H1 (cell line): ENCODE results near the gene NHS. TPM values are rescaled to one million over a fixed set of nuclear protein-coding genes. Genes with fewer than 3 reads are reported as not detected.

Experiments used
- CTCF ChIA-PET: fragments of 300-600 bp; sonication (Branson Sonifier 250); formaldehyde crosslinking; loops from one replicate; lab custom pipeline; 2021; ENCODE audit not compliant: partially characterized antibody; lab: Charles Lee
- POLR2A ChIA-PET: fragments of 300-600 bp; sonication (Branson Sonifier 250); formaldehyde crosslinking; loops from one replicate; lab custom pipeline; 2021; ENCODE audit warnings: inconsistent platforms; ENCODE audit not compliant: partially characterized antibody; lab: Charles Lee
- DNase-seq, 2 experiments: peaks; one replicate each; pipeline versions ENCODE4 v3.0.0 to v3.0.0-alpha.2; 2010 to 2022; ENCODE audit warnings: low spot score in 2 of 2, low read depth in 1 of 2, mixed read lengths in 1 of 2
- FAIRE-seq: peaks from 2 replicates; lab custom pipeline; 2011; peaks lifted over from hg19 to GRCh38; lab: Jason Lieb, UNC
- H2AFZ ChIP-seq: 2 replicates; pipeline ENCODE4 v1.8.1; 2012; ENCODE audit warnings: low read length, inconsistent platforms
- H2AK5ac ChIP-seq: 2 replicates; pipeline ENCODE4 v1.6.1; 2013; ENCODE audit warnings: low read depth, low read length
- H2BK120ac ChIP-seq: replicated peaks from 2 replicates; pipeline ENCODE3; 2013; ENCODE audit warnings: low read depth, low read length, inconsistent platforms
- H2BK12ac ChIP-seq: 2 replicates; pipeline ENCODE4 v1.6.1; 2013; ENCODE audit warnings: low read depth, low read length
- H2BK15ac ChIP-seq: 2 replicates; pipeline ENCODE4 v1.6.1; 2013; ENCODE audit warnings: low read length
- H2BK20ac ChIP-seq: 2 replicates; pipeline ENCODE4 v1.6.1; 2013; ENCODE audit warnings: low read length
- H2BK5ac ChIP-seq: 2 replicates; pipeline ENCODE4 v1.6.1; 2013; ENCODE audit warnings: low read depth, low read length
- H3K14ac ChIP-seq: 2 replicates; pipeline ENCODE4 v1.6.1; 2013; ENCODE audit warnings: inconsistent platforms; ENCODE audit not compliant: insufficient read length
- H3K18ac ChIP-seq: 2 replicates; pipeline ENCODE4 v1.6.1; 2013; ENCODE audit warnings: low read length; ENCODE audit errors: extremely low read depth
- H3K23ac ChIP-seq: 2 replicates; pipeline ENCODE4 v1.6.1; 2013; ENCODE audit warnings: inconsistent platforms; ENCODE audit not compliant: insufficient read length
- H3K23me2 ChIP-seq: 2 replicates; pipeline ENCODE4 v1.6.1; 2013; ENCODE audit warnings: low read depth, low read length
- H3K27ac ChIP-seq: 2 replicates; pipeline ENCODE4 v1.6.1; 2011; ENCODE audit warnings: low read depth, low read length, inconsistent platforms
- H3K27me3 ChIP-seq, 4 experiments: replicated peaks in 1 of 4; 1 replicate in 1 of 4; 2 replicates in 3 of 4; pipeline versions ENCODE4 v1.6.1 to v1.8.1; 2011 to 2013; ENCODE audit warnings: low read length in 3 of 4, mild to moderate bottlenecking in 3 of 4, inconsistent platforms in 2 of 4, mixed read lengths in 2 of 4, moderate library complexity in 1 of 4; ENCODE audit not compliant: control insufficient read depth in 3 of 4, insufficient read depth in 3 of 4; ENCODE audit errors: extremely low read depth in 1 of 4
- H3K36me3 ChIP-seq, 4 experiments: 2 replicates each; pipeline versions ENCODE4 v1.6.1 to v1.8.1; 2011 to 2013; ENCODE audit warnings: mild to moderate bottlenecking in 4 of 4, low read length in 3 of 4, moderate library complexity in 2 of 4, control low read depth in 1 of 4, inconsistent platforms in 1 of 4; ENCODE audit not compliant: insufficient read depth in 4 of 4, control insufficient read depth in 2 of 4
- H3K4ac ChIP-seq: replicated peaks from 2 replicates; pipeline ENCODE3; 2013; ENCODE audit warnings: low read length, low read depth, mixed read lengths, inconsistent platforms; ENCODE audit not compliant: insufficient read length
- H3K4me1 ChIP-seq, 4 experiments: replicated peaks in 1 of 4; 1 replicate in 1 of 4; 2 replicates in 3 of 4; pipeline versions ENCODE4 v1.6.1 to v1.8.1; 2011 to 2013; ENCODE audit warnings: low read length in 3 of 4, inconsistent platforms in 2 of 4, mixed read lengths in 1 of 4; ENCODE audit not compliant: insufficient read depth in 4 of 4, control insufficient read depth in 3 of 4
- H3K4me2 ChIP-seq, 2 experiments: 2 replicates each; pipeline versions ENCODE4 v1.6.1 to v1.8.1; 2011 to 2013; ENCODE audit warnings: low read depth in 2 of 2, low read length in 2 of 2, control low read depth in 1 of 2, inconsistent platforms in 1 of 2, mild to moderate bottlenecking in 1 of 2; ENCODE audit not compliant: insufficient read depth in 1 of 2
- H3K4me3 ChIP-seq, 4 experiments: fragments of 200-600, 300-600 bp in 1 of 4; sonication (generic), shearing (Covaris generic), sonication (Bioruptor Twin) in 1 of 4; 2 replicates each; pipeline versions ENCODE4 v1.5.1 to v1.8.1; 2011 to 2016; ENCODE audit warnings: low read length in 4 of 4, low read depth in 3 of 4, control low read depth in 2 of 4, inconsistent platforms in 2 of 4, mild to moderate bottlenecking in 2 of 4, mixed read lengths in 1 of 4, moderate library complexity in 1 of 4; ENCODE audit not compliant: insufficient read depth in 2 of 4; ENCODE audit errors: extremely low read depth in 1 of 4
- H3K56ac ChIP-seq: replicated peaks from 2 replicates; pipeline ENCODE3; 2013; ENCODE audit warnings: low read depth, mild to moderate bottlenecking, mixed read lengths, low read length, inconsistent platforms; ENCODE audit not compliant: insufficient read length
- H3K79me1 ChIP-seq: 2 replicates; pipeline ENCODE4 v1.6.1; 2013; ENCODE audit warnings: low read depth, low read length, control low read depth
- H3K79me2 ChIP-seq, 2 experiments: 2 replicates each; pipeline versions ENCODE4 v1.6.1 to v1.8.1; 2012 to 2013; ENCODE audit warnings: low read length in 2 of 2, mild to moderate bottlenecking in 2 of 2, inconsistent platforms in 1 of 2; ENCODE audit not compliant: insufficient read depth in 2 of 2, control insufficient read depth in 1 of 2
- H3K9ac ChIP-seq, 4 experiments: replicated peaks in 1 of 4; 1 replicate in 1 of 4; 2 replicates in 3 of 4; pipeline versions ENCODE4 v1.6.1 to v1.8.1; 2011 to 2013; ENCODE audit warnings: low read depth in 3 of 4, low read length in 3 of 4, control low read depth in 2 of 4, mild to moderate bottlenecking in 2 of 4, moderate library complexity in 2 of 4, inconsistent platforms in 1 of 4; ENCODE audit errors: extremely low read depth in 1 of 4
- H3K9me3 ChIP-seq, 2 experiments: 2 replicates each; pipeline versions ENCODE4 v1.6.1 to v1.8.1; 2012 to 2013; ENCODE audit warnings: mild to moderate bottlenecking in 2 of 2, moderate library complexity in 2 of 2, control low read depth in 1 of 2, inconsistent platforms in 1 of 2, low read depth in 1 of 2, low read length in 1 of 2, mixed read lengths in 1 of 2; ENCODE audit not compliant: insufficient read depth in 2 of 2
- H4K20me1 ChIP-seq, 2 experiments: replicated peaks in 1 of 2; 2 replicates each; pipeline versions ENCODE3 to v1.8.1; 2011 to 2013; ENCODE audit warnings: inconsistent platforms in 2 of 2, low read length in 2 of 2, mild to moderate bottlenecking in 1 of 2; ENCODE audit not compliant: insufficient read depth in 2 of 2, control insufficient read depth in 1 of 2
- H4K5ac ChIP-seq: 2 replicates; pipeline ENCODE4 v1.6.1; 2013; ENCODE audit warnings: low read length, low read depth, mixed read lengths, inconsistent platforms; ENCODE audit not compliant: insufficient read length
- H4K8ac ChIP-seq: 2 replicates; pipeline ENCODE4 v1.8.0; 2013; ENCODE audit warnings: mild to moderate bottlenecking, moderate library complexity, low read length, inconsistent platforms; ENCODE audit not compliant: insufficient read depth; ENCODE audit errors: extremely low read depth
- H4K91ac ChIP-seq: replicated peaks from 2 replicates; pipeline ENCODE3; 2013; ENCODE audit warnings: low read length, mixed read lengths, inconsistent platforms; ENCODE audit not compliant: insufficient read length
- E2F6 ChIP-seq: IDR thresholded peaks from 2 replicates; pipeline ENCODE4 v1.6.1; 2012; ENCODE audit warnings: inconsistent platforms
- MAX ChIP-seq: IDR thresholded peaks from 2 replicates; pipeline ENCODE4 v1.6.1; 2012; ENCODE audit warnings: inconsistent platforms
- NANOG ChIP-seq: IDR thresholded peaks from 2 replicates; pipeline ENCODE4 v1.6.1; 2011; ENCODE audit warnings: low read length, low read depth, mild to moderate bottlenecking, inconsistent platforms; ENCODE audit not compliant: insufficient read depth, poor library complexity, severe bottlenecking
- NRF1 ChIP-seq: IDR thresholded peaks from 2 replicates; pipeline ENCODE4 v1.6.1; 2011; ENCODE audit warnings: mild to moderate bottlenecking, low read depth, low read length, improper control_type of control experiment
- POLR2A ChIP-seq, 2 experiments: IDR thresholded peaks; 1 replicate in 1 of 2; 2 replicates in 1 of 2; pipeline ENCODE4 v1.6.1; 2011; ENCODE audit warnings: low read depth in 2 of 2, low read length in 2 of 2, mild to moderate bottlenecking in 2 of 2; ENCODE audit errors: control extremely low read depth in 1 of 2
- TAF7 ChIP-seq: optimal IDR thresholded peaks from 2 replicates; pipeline ENCODE3; 2011; ENCODE audit warnings: low read depth, mild to moderate bottlenecking, inconsistent platforms, low read length, moderate library complexity, borderline replicate concordance
- polyA plus RNA-seq, 7 experiments: library from polyadenylated mRNA; depleted of rRNA in 3 of 7; stranded (reverse) in 5 of 7; unstranded in 2 of 7; fragments of >200 nt in 5 of 7; fragments of 200-250 nt in 2 of 7; gene quantifications; 1 replicate in 5 of 7; 2 replicates in 1 of 7; 4 replicates in 1 of 7; pipeline versions ENCODE4 v1.2.1 to v1.2.3, GENCODE V29; 2011 to 2013; ENCODE audit warnings: missing spikeins in 2 of 7, mixed read lengths in 2 of 7
- total RNA-seq: library from RNA; stranded (reverse); fragmentation: NEBNext Ultra II Directional; extraction: Animal tissue kit (Norgen Biotek cat#: 25700); gene quantifications from 2 replicates; pipeline ENCODE4 v1.2.1, GENCODE V29; 2021

NHS gene
- total and polyA plus RNA-seq, 2 of the 8 experiments (the other 6 are each of a cell fraction or from before 2014, with no cell fraction given) = 2.2 to 6.7 TPM

DNA sequence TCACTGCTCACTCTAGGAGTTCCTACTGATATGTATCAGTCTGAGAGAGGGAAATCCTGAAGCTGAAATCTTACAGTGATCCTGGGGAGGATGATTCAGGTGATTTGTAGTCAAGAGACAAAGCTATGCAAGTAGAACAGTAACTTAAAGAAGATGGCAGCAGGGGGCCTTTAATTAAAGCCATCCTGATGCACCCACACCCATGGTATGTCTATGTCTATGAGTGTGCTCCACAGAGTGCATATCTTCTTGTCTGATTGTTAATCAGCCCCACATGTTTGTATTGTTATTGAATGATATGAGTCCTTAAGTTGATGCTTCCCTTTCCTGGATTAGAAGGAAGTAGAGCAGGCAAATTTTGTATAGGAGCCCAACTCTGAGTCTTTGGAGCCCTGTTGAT lies 78.8 kb downstream of the NHS start:
- no peak overlapping the region for H2BK120ac ChIP-seq
- H2BK12ac ChIP-seq = no peak overlapping the region
- FAIRE-seq (no peak), DNase-seq (no peak)
- no peak overlapping the region for H3K14ac ChIP-seq
- no peaks in the 10 kb centered on the region for H3K4me1 ChIP-seq
- H3K9ac ChIP-seq = no peak overlapping the region
- H3K79me2 ChIP-seq = no peaks in the 10 kb centered on the region
- no peak overlapping the region for H3K4me3 ChIP-seq
- no peaks in the 10 kb centered on the region for H3K23me2 ChIP-seq
- no peak overlapping the region for H4K8ac ChIP-seq
- H4K91ac ChIP-seq = no peak overlapping the region
- ChIA-PET POLR2A (no interaction called here), CTCF (interaction anchor here (0.6 kb wide), 1 partner anchor 1864 kb away, joined by 3 read pairs; no protein-coding TSS in a partner anchor)
- no peak overlapping the region for H3K4me2 ChIP-seq
- no peak overlapping the region for H4K5ac ChIP-seq
- TF ChIP-seq E2F6 (no peak), MAX (no peak), POLR2A (IDR thresholded peaks at IDR 0.05; ENCODE audit: control extremely low read depth in 1 of 2, low read depth in 2 of 2, low read length in 2 of 2) (no peak), NANOG (no peak), NRF1 (no peak), TAF7 (no peak)
- H2BK5ac ChIP-seq = no peak overlapping the region
- no peak overlapping the region for H3K18ac ChIP-seq
- no peaks in the 10 kb centered on the region for H3K79me1 ChIP-seq
- H2BK15ac ChIP-seq = no peak overlapping the region
- no peak overlapping the region for H3K56ac ChIP-seq
- no peak overlapping the region for H2AK5ac ChIP-seq
- no peaks in the 10 kb centered on the region for H3K36me3 ChIP-seq
- no peaks in the 10 kb centered on the region for H3K27me3 ChIP-seq
- no peak overlapping the region for H3K23ac ChIP-seq
- no peak overlapping the region for H3K4ac ChIP-seq
- no peaks in the 10 kb centered on the region for H4K20me1 ChIP-seq
- H2AFZ ChIP-seq = no peak overlapping the region
- H3K27ac ChIP-seq = no peak overlapping the region
- no peak overlapping the region for H2BK20ac ChIP-seq
- H3K9me3 ChIP-seq = no peaks in the 10 kb centered on the region
